GM19438 (cell line): Measurements from ENCODE around the gene FAM72C.
"Not testable (repeated sequence)": the region's sequence is repeated elsewhere in the genome, so short reads cannot be mapped to it uniquely, and the experiment has no call there.

Source experiments
- ATAC-seq: cut with Tn5 transposase; IDR thresholded peaks from one replicate; pipeline ENCODE4 v1.9.1; 2021; ENCODE audit warnings: low read depth; ENCODE audit not compliant: unreplicated experiment

Gene FAM72C

GRCh38 chr1:143987868-143988267, 16.1 kb upstream of the FAM72C start:
- ATAC-seq, result not testable (repeated sequence)

- not testable (repeated sequence) for ATAC-seq
Measured at GRCh38 chr1:143984721-143985473, 13.1 kb upstream of the FAM72C start.

- not testable (repeated sequence) for ATAC-seq
Measured at GRCh38 chr1:143974416-143974815, 2.6 kb upstream of the FAM72C start.

- ATAC-seq, result not testable (repeated sequence)
Measured at GRCh38 chr1:143973876-143974414, 2.2 kb upstream of the FAM72C start.

- ATAC-seq, result peak; percentile 15
Measured at GRCh38 chr1:143972753-143973326, 1.1 kb upstream of the FAM72C start.

- not testable (repeated sequence) for ATAC-seq
Measured at GRCh38 chr1:143965860-143966259, 5.9 kb downstream of the FAM72C start.

GRCh38 chr1:143964294-143964693, 7.5 kb downstream of the FAM72C start:
- not testable (repeated sequence) for ATAC-seq

GRCh38 chr1:143955930-143956329, 15.9 kb downstream of the FAM72C start:
- ATAC-seq, result not testable (repeated sequence)

- ATAC-seq, result not testable (repeated sequence)
Measured at GRCh38 chr1:143952913-143953312, 18.9 kb downstream of the FAM72C start.

GRCh38 chr1:143951485-143952391, 20.0 kb downstream of the FAM72C start:
- ATAC-seq, result not testable (repeated sequence)

GRCh38 chr1:143947749-143948148, 24.0 kb downstream of the FAM72C start:
- ATAC-seq, result not testable (repeated sequence)

GRCh38 chr1:143945253-143945652, 26.5 kb downstream of the FAM72C start:
- ATAC-seq, result not testable (repeated sequence)

GRCh38 chr1:143944576-143945240, 27.1 kb downstream of the FAM72C start:
- not testable (repeated sequence) for ATAC-seq

- ATAC-seq, result not testable (repeated sequence)
Measured at GRCh38 chr1:143943319-143943978, 28.3 kb downstream of the FAM72C start.

- not testable (repeated sequence) for ATAC-seq
Measured at GRCh38 chr1:143942238-143942860, 29.4 kb downstream of the FAM72C start.

- ATAC-seq, result not testable (repeated sequence)
Measured at GRCh38 chr1:143939666-143940065, 32.1 kb downstream of the FAM72C start.

- ATAC-seq, result not testable (repeated sequence)
Measured at GRCh38 chr1:143938922-143939321, 32.9 kb downstream of the FAM72C start.

- not testable (repeated sequence) for ATAC-seq
Measured at GRCh38 chr1:143936457-143937115, 35.2 kb downstream of the FAM72C start.

- ATAC-seq, result not testable (repeated sequence)
Measured at GRCh38 chr1:143919127-143919526, 52.7 kb downstream of the FAM72C start.
